WI38 (cell line): Measurements from ENCODE around the gene LIPH.

ENCODE experiments used
- H3K4me3 ChIP-seq: 2 replicates; pipeline ENCODE4 v1.5.1; 2011; ENCODE audit warnings: low read depth, mild to moderate bottlenecking, control low read depth, low read length
- TF ChIP-seq, protein P1 (sequence below): IDR thresholded peaks from 2 replicates; pipeline ENCODE4 v1.5.1; 2012; ENCODE audit warnings: low read depth, mild to moderate bottlenecking, control low read depth, low read length

The LIPH gene

DNA sequence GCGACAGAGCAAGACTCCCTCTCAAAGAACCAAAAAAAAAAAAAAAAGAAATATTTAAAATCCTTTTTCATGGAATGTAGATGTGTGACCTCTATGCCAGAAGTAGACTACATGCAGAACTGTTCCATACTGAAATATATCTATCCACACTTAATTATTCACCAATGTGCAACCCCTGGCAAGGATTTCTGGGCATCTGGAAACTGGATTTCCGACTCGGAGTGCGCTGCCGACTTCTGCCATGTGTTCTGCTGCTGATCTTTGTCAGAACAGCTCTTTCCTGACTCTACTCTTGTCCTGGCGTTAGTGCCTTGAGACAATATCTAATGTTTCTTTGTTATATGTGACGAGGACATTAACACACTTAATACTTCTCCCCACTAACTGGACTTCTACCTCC is 11.7 kb downstream of the LIPH start:
- TF ChIP-seq, protein P1, sequence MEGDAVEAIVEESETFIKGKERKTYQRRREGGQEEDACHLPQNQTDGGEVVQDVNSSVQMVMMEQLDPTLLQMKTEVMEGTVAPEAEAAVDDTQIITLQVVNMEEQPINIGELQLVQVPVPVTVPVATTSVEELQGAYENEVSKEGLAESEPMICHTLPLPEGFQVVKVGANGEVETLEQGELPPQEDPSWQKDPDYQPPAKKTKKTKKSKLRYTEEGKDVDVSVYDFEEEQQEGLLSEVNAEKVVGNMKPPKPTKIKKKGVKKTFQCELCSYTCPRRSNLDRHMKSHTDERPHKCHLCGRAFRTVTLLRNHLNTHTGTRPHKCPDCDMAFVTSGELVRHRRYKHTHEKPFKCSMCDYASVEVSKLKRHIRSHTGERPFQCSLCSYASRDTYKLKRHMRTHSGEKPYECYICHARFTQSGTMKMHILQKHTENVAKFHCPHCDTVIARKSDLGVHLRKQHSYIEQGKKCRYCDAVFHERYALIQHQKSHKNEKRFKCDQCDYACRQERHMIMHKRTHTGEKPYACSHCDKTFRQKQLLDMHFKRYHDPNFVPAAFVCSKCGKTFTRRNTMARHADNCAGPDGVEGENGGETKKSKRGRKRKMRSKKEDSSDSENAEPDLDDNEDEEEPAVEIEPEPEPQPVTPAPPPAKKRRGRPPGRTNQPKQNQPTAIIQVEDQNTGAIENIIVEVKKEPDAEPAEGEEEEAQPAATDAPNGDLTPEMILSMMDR = no peak
- no peak overlapping the region for H3K4me3 ChIP-seq

DNA sequence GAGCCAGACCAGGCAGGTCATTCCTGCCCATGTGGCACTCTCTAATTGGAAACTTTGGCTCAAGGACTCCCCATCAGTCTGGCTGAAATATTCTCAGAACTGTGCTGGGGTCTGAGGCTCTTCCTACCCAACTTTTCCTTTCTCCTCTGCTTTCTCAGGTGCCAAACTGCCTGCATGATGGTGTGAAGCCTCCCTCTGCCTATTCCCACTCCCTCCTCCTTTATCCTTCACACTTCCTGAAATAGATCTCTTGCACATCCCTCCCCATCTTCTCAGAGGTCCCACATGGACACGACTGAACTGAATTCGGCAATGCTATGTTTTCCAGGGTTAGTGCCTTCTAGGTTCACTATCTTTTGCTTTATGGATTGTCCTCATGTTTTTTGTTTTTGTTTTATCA is 12.5 kb downstream of the LIPH start:
- no peak overlapping the region for H3K4me3 ChIP-seq
- TF ChIP-seq, protein P1 = no peak

DNA sequence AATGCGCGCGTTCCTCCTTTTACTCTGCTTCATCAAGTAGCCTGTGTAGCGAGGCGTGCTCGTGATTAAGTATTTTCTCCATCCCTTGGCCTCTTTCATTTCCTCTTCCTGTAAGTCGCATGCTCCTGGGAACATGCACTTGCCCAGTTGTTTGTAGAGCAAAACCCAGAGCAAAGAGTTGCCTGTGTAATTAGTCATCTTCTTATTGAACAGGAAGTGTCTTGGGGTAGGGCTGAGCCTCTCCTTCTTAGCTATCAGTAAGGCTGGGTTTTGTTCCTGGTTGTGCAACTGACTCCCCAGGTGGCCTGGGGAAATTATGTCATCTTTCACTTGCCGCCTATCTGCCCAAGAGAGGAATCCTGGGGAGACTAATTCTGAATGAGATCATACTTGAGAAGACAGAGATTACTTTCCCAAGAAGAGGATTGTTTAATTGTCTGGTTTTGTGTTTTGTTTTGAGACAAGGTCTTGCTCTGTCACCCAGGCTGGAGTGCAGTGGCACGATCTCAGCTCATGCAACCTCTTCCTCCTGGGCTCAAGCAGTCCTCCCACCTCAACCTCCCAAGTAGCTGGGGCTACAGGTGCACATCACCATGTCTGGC is 14.9 kb downstream of the LIPH start:
- no peak overlapping the region for H3K4me3 ChIP-seq
- TF ChIP-seq, protein P1 = no peak

DNA sequence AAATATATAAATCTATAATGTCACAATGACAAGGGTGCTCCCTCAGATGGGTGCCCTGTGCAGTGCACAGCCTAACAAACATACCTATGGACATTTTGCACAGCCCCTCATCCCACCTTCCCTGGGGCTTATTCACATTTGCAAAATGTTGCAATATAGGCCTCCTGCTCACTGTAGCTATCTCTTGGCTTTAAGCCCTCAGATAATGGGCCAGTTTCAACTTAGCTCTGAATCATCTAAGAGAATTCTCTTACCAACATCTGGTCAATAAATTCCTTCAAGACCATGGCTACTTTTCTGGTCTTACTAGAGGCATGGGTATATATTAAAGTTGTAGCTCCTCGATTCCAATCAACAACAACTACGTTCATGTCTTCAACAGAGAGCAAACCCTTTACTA is 17.9 kb downstream of the LIPH start:
- TF ChIP-seq, protein P1 = no peak
- no peak overlapping the region for H3K4me3 ChIP-seq

DNA sequence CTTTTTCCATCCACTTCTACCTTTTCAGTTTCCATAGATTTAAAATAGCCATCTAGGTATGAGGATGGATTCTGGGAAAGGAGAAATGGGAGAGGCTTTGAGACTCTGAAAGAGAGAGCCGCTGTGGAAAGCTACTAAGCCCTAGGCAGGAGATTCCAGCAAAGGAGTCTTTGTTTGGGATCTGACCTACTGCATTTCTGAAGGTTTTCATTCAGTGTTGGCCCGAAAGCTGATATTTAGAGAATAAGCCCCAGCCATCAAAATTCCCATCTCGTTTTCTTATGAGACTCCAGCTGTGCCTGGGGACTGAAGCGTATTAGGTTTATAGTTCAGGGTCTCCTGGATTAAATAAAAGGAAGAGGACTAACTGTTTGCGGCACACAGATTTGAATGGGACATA is 19.5 kb downstream of the LIPH start:
- TF ChIP-seq, protein P1 = no peak
- H3K4me3 ChIP-seq = no peak overlapping the region

DNA sequence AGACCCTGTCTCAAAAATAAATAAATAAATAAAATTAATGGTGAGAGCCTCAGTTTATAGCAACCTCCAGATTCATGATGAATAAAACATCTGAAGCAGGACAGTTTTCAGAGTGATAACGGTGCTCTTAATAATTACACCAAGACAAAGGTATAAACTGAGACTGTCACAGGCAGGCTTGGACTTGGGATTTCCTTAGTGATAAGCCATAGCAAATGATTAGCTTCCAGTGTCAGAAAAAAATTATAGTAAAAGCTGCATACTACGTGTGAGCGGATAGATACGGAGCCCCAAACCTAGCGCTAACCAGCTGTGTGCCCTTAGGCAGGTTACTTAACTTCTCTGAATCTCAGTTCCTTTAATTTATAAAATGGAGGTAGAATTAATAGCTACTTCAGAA is 21.5 kb downstream of the LIPH start:
- H3K4me3 ChIP-seq = no peak overlapping the region
- TF ChIP-seq, protein P1 = no peak

DNA sequence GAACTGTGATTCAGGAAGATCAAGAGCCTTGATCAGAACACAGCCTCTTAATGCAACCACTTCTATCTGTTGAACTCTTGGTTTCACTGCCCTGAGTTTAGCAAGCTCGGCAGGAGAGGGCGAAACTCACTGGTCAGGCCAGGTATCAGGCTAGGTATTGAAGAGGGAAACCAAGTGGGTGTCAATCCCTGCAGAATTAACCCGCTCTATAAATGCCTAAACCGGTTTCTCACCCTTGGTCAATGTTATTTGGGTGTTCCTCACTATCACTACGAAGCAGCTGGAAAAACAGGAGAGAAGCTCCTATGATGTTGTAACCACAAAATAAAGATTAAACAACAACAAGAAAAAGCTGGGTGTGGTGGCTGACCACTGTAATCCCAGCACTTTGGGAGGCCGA is 23.9 kb downstream of the LIPH start:
- TF ChIP-seq, protein P1 = no peak
- H3K4me3 ChIP-seq = no peak overlapping the region
